ENCODE data around the gene PLXDC2.

- TF ChIP-seq CTCF (IDR thresholded peaks at IDR 0.05) (no peak), POLR2A (IDR thresholded peaks at IDR 0.05) (no peak)
Observed at GRCh38 chr10:19947656-19948055, 131.4 kb downstream of the PLXDC2 start.

Data from Peyer's patch (tissue), 4 donors.